OCI-LY3 (cell line): ENCODE results near the gene CHD1.

Experiments
- CTCF ChIP-seq: fragments of 200-600, 300-600 bp; sonication (generic); IDR thresholded peaks from 2 replicates; pipeline ENCODE4 v1.5.1; 2014; ENCODE audit warnings: antibody characterized with exemption, low read length, low read depth
- EZH2phosphoT487 ChIP-seq: fragments of 200-600 bp; shearing (Covaris generic); IDR thresholded peaks from 2 replicates; pipeline ENCODE4 v1.6.1; 2018; ENCODE audit warnings: antibody characterized with exemption, mixed run types, low read depth

GRCh38 chr5:98880151-98880550 lies 48.7 kb downstream of the CHD1 start:
- TF ChIP-seq CTCF (no peak), EZH2phosphoT487 (no peak)
